ENCODE measurements around the gene BRD7.

Gene BRD7

DNA sequence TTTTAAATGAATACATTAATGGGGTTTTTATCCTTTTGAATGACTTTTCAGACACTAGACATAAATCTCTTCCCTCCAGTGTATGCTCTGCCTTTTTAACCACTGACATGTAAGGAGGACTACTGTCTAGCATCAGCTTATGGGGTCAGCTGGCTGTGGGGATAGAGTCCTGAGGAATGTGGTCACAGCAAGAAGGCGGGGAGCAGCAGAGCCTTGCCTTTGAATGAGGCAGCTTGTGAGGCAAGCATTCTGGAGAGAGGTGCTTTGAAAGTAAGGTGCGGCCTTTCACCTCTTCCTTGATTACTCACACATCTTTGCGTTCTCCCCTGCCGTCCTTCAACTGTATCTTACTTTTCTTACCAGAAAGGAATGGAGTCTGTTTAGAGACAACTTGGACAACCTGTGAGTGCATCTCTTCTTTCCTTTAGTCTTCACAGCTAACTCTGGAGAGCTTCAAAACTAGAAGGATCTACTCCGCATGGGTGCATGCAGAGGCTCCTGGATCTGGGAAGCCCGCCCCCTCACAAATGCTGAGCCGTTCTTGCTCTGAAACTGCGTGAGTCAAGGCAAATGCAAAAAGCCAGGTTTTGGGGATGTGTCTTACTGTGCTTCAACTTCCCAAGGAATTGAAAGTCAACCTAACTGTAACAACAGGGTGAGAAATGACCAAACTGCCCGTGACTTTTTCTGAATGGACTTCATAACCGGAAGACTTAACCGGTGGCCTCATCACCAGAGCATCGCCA, 52.5 kb downstream of the BRD7 start:
- H3K27me3 ChIP-seq (replicated peaks; ENCODE audit: control insufficient read depth, insufficient read depth, low read length) = no peaks in the 10 kb centered on the region
- TF ChIP-seq, protein P1, sequence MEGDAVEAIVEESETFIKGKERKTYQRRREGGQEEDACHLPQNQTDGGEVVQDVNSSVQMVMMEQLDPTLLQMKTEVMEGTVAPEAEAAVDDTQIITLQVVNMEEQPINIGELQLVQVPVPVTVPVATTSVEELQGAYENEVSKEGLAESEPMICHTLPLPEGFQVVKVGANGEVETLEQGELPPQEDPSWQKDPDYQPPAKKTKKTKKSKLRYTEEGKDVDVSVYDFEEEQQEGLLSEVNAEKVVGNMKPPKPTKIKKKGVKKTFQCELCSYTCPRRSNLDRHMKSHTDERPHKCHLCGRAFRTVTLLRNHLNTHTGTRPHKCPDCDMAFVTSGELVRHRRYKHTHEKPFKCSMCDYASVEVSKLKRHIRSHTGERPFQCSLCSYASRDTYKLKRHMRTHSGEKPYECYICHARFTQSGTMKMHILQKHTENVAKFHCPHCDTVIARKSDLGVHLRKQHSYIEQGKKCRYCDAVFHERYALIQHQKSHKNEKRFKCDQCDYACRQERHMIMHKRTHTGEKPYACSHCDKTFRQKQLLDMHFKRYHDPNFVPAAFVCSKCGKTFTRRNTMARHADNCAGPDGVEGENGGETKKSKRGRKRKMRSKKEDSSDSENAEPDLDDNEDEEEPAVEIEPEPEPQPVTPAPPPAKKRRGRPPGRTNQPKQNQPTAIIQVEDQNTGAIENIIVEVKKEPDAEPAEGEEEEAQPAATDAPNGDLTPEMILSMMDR (IDR thresholded peaks at IDR 0.05; ENCODE audit: insufficient read depth, low read length, poor library complexity, severe bottlenecking) = no peak
- no peak for DNase-seq (ENCODE audit: extremely low read depth, insufficient read length)
- peaks cover 41% of the 10 kb centered on the region for H3K36me3 ChIP-seq (ENCODE audit: control insufficient read depth, insufficient read depth, low read length)
- no peak overlapping the region for H3K4me3 ChIP-seq (replicated peaks; ENCODE audit: low read depth, low read length)

- Histone ChIP-seq H3K36me3 (ENCODE audit: control insufficient read depth, insufficient read depth, low read length) (peaks cover 41% of the 10 kb centered on the region), H3K4me3 (replicated peaks; ENCODE audit: low read depth, low read length) (no peak overlapping the region), H3K27me3 (replicated peaks; ENCODE audit: control insufficient read depth, insufficient read depth, low read length) (no peaks in the 10 kb centered on the region)
- TF ChIP-seq, protein P1 (IDR thresholded peaks at IDR 0.05; ENCODE audit: insufficient read depth, low read length, poor library complexity, severe bottlenecking) = no peak
- DNase-seq (ENCODE audit: extremely low read depth, insufficient read length) = no peak
Observed at GRCh38 chr16:50315346-50315997, 53.3 kb downstream of the BRD7 start.

GRCh38 chr16:50314665-50315064, 54.1 kb downstream of the BRD7 start:
- DNase-seq (ENCODE audit: extremely low read depth, insufficient read length) = no peak
- peaks cover 39% of the 10 kb centered on the region for H3K36me3 ChIP-seq (ENCODE audit: control insufficient read depth, insufficient read depth, low read length)
- TF ChIP-seq, protein P1 (IDR thresholded peaks at IDR 0.05; ENCODE audit: insufficient read depth, low read length, poor library complexity, severe bottlenecking) = no peak
- H3K4me3 ChIP-seq (replicated peaks; ENCODE audit: low read depth, low read length) = no peak overlapping the region
- no peaks in the 10 kb centered on the region for H3K27me3 ChIP-seq (replicated peaks; ENCODE audit: control insufficient read depth, insufficient read depth, low read length)

GRCh38 chr16:50313596-50314478, 55.0 kb downstream of the BRD7 start:
- H3K4me3 ChIP-seq (replicated peaks; ENCODE audit: low read depth, low read length) = no peak overlapping the region
- peaks cover 44% of the 10 kb centered on the region for H3K36me3 ChIP-seq (ENCODE audit: control insufficient read depth, insufficient read depth, low read length)
- H3K27me3 ChIP-seq (replicated peaks; ENCODE audit: control insufficient read depth, insufficient read depth, low read length) = no peaks in the 10 kb centered on the region
- TF ChIP-seq, protein P1 (IDR thresholded peaks at IDR 0.05; ENCODE audit: insufficient read depth, low read length, poor library complexity, severe bottlenecking) = no peak
- no peak for DNase-seq (ENCODE audit: extremely low read depth, insufficient read length)

DNA sequence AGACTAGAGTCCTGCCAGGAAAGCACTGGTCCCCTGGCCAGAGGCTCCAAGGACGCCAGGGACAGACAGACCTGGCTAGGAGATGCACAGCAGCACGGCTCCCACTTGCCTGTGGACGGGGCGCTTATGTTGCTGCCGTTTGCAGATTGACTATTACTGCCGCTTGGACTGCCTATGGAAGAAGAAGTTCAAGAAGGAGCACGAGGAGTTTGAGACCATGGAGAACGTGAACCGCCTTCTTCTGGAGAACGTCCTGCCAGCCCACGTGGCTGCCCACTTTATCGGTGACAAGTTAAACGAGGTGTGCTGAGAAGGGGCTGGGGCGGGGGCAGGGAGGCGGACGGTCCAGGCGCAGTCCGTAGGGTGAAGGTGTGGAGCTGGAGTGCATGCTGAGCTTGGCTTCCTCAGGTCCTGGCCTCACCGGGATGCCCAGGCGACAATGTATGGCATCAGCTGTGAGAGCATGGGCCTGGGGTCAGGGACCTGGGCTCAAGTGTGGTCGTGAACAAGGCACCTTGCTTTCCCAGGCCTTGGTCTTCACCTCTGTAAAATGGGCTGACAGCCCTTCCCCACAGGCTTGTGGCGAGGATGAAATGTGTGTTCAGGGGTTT, 56.8 kb downstream of the BRD7 start:
- no peak for DNase-seq (ENCODE audit: extremely low read depth, insufficient read length)
- peaks cover 49% of the 10 kb centered on the region for H3K36me3 ChIP-seq (ENCODE audit: control insufficient read depth, insufficient read depth, low read length)
- H3K27me3 ChIP-seq (replicated peaks; ENCODE audit: control insufficient read depth, insufficient read depth, low read length) = no peaks in the 10 kb centered on the region
- TF ChIP-seq, protein P1 (IDR thresholded peaks at IDR 0.05; ENCODE audit: insufficient read depth, low read length, poor library complexity, severe bottlenecking) = no peak
- H3K4me3 ChIP-seq (replicated peaks; ENCODE audit: low read depth, low read length) = no peak overlapping the region

Data from GM06990 (cell line).